HG03045 (cell line): Measurements from ENCODE around the gene HSPA2.
"Not testable (repeated sequence)": the region's sequence is repeated elsewhere in the genome, so short reads cannot be mapped to it uniquely, and the experiment has no call there.

Source experiments
- ATAC-seq: cut with Tn5 transposase; IDR thresholded peaks from one replicate; pipeline ENCODE4 v1.9.1; 2021; ENCODE audit warnings: mild to moderate bottlenecking, moderate library complexity; ENCODE audit not compliant: unreplicated experiment

Gene HSPA2

DNA sequence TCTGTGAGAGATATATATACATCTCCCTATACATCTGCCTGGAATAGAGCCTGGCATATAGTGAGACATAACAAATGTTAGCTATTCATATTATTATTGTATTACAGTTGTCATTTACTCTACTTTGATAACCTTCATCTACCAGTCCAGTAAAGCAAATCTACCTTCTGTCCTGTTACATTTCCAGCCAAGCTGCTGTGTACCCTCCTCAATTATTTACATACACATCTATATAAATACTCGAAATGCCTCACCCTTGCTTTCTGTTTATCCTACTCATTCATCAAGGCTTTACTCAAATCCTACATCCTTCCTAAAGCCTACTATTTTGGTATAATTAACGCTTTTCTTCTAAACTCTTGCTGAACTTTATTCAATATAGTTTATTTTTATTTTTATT lies 27.3 kb upstream of the HSPA2 start:
- no peak for ATAC-seq

DNA sequence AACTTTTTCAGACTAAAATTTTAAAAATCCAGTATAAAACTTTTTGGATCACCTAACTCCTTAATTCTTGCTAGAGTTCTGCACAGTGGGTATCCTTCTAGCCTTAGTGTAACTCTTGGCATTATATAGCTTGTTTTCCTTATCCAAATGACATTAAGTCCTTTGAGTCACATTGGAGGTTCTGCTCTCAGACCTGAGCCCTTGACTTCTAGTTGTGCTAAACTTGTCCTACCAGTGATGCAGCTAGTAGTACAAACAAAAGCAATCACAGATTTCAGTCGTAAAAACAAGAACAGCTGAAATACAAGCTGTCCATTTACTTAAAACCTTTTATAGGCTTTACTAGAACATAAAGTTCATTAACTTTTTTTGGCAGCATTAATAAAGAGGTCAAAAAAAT lies 25.5 kb upstream of the HSPA2 start:
- no peak for ATAC-seq

DNA sequence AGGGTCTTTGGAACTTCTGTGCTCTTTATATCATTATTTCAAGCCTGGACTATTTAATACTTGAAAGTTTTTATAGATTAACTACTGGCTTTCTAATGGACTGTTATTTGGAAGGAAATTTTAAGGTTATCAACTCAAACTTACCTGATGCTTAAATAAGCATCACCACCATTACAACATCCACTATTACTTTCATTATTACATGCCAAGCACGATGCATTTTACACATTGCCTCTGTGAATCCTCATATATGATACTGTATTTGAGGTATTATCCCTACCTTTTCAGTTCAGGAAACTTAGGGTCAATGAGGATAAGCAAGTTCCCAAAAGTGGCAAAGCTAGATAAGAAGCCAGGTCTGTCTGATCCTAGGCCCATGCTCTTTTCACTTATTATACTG lies 23.6 kb upstream of the HSPA2 start:
- no peak for ATAC-seq

DNA sequence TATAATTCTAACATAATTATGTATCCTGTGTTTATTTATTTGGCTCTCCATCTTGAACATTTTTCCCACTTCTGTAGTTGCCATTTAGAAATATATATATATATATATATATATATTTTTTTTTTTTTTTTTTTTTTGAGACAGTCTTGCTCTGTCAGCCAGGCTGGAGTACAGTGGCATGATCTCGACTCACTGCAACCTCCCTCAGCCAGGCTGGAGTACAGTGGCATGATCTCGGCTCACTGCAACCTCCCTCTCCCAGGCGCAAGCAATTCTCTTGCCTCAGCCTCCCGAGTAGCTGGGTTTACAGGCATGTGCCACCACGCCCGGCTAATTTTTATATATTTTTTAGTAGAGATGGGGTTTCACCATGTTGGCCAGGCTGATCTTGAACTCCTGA lies 22.9 kb upstream of the HSPA2 start:
- ATAC-seq, result not testable (repeated sequence)

DNA sequence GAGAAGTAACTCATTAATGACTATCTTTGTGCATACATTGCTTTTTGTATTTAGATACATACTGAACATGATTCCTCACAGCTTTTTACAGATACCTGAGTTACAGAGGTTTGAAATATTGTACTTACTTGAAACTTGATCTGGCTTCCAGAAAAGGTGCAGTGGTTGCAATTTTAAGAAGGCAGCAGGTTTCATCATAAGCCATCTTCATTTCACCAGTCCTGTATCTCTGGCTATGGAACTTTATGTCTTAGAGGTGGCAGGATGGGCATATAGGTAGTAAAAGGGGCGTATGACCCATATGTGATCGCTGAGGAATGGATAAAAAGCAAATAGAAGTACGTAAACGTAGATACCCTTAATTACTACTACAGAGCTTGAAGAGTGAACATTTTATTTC lies 22.3 kb upstream of the HSPA2 start:
- ATAC-seq, result no peak

DNA sequence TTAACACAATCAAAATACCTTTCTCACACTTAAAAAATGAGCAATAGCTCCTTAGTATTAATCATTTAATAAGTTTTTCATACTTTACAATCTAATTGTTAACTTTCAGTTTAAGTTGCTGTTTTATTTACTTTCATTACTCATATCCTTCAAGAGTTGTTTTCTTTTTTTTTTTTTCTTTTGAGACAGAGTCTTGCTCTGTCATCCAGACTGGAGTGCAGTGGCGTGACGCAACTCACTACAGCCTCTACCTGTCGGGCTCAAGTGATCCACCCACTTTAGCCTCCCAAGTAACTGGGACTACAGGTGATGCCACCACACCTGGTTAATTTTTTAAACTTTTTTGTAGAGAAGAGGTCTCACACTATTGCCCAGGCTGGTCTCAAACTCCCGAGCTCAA lies 19.8 kb upstream of the HSPA2 start:
- no peak for ATAC-seq

DNA sequence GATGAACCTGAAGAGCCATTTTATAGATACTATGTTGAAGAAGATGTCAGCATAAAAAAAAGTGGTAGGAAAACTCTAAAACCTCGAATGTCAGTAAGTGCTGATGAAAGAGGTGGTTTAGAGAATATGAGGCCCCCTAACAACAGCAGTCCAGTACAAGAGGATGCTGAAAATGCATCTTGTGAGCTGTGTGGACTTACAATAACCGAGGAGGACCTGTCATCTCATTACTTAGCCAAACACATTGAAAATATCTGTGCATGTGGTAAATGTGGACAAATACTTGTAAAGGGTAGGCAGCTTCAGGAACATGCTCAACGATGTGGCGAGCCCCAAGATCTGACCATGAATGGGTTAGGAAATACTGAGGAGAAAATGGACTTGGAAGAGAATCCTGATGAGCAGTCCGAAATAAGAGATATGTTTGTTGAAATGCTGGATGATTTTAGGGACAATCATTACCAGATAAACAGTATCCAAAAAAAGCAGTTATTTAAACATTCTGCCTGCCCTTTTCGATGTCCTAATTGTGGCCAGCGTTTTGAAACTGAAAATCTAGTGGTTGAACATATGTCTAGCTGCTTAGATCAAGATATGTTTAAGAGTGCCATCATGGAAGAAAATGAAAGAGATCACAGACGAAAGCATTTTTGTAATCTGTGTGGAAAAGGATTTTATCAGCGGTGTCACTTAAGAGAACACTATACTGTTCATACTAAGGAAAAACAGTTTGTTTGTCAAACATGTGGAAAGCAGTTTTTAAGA lies 17.8 kb upstream of the HSPA2 start:
- ATAC-seq, result no peak

DNA sequence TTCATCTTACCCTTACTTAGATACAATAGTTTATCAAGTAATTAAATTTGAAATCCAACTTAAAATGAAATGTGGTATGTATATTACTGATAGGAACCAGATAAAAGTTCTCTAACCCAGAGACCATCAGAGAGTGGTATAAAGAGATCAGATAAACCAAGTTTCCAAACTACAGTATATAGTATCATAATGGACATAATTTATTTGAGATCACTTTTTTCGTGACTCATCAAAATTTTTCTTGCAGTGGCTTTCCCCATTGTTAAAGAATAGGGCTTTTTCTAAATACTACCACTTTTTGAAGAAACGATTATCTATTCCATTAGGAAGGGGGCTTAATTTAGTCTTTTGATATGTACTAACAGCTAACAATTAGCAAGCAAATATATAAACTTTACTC lies 15.2 kb upstream of the HSPA2 start:
- ATAC-seq, result no peak

DNA sequence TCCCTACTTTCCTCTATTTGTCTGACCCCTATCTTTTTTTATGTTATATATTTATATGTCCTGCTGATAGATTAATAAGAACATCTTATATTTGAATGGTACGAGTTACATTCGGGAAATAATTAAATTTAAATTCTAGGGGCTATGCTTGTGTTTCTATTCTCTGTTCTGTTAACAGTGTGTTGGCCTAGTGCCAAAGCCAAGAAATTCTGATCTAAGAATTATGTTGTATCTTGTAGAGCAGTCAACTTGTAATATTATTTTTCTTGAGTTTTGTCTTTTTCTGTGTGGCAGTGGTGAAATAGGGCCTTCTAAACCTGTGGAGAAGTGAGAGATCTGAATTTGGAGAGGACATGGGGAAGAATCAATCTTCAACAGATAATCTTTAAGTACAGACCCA lies 9.0 kb upstream of the HSPA2 start:
- ATAC-seq, result no peak

DNA sequence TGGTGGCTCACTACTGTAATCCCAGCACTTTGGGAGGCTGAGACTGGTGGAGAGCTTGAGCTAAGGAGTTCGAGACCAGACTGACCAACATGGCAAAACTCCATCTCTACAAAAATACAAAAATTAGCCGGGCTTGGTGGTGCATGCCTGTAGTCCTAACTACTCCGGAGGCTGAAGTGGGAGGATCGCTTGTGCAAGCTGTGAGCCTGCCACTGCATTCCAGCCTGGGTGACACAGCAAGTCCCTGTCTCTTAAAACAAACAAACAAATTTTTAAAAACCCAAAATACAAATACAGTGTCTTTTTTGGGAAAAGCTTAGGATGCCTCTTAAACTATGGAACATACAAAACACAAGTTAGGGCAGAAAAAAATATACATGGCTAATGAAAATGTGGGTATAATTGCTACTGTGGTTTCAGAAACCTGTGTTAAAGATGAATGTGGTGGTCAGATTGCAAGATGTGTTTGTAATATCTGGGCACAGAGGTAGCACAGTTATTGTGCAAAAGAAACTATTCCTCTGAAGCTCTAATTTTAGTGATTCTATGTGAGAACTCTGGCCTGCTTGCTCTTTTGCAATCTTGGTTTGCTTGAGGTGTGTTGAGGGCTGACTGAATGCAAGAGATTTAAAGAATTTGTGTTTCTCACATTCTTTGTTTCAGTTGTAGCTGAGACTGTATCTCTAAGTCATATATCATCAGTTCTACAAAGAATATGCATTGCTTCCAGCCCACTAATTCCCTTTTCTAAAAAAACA lies 3.9 kb upstream of the HSPA2 start:
- ATAC-seq, result no peak

DNA sequence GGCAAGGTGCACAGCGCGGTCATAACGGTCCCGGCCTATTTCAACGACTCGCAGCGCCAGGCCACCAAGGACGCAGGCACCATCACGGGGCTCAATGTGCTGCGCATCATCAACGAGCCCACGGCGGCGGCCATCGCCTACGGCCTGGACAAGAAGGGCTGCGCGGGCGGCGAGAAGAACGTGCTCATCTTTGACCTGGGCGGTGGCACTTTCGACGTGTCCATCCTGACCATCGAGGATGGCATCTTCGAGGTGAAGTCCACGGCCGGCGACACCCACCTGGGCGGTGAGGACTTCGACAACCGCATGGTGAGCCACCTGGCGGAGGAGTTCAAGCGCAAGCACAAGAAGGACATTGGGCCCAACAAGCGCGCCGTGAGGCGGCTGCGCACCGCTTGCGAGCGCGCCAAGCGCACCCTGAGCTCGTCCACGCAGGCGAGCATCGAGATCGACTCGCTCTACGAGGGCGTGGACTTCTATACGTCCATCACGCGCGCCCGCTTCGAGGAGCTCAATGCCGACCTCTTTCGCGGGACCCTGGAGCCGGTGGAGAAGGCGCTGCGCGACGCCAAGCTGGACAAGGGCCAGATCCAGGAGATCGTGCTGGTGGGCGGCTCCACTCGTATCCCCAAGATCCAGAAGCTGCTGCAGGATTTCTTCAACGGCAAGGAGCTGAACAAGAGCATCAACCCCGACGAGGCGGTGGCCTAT lies 875 bp downstream of the HSPA2 start:
- ATAC-seq, result no peak

DNA sequence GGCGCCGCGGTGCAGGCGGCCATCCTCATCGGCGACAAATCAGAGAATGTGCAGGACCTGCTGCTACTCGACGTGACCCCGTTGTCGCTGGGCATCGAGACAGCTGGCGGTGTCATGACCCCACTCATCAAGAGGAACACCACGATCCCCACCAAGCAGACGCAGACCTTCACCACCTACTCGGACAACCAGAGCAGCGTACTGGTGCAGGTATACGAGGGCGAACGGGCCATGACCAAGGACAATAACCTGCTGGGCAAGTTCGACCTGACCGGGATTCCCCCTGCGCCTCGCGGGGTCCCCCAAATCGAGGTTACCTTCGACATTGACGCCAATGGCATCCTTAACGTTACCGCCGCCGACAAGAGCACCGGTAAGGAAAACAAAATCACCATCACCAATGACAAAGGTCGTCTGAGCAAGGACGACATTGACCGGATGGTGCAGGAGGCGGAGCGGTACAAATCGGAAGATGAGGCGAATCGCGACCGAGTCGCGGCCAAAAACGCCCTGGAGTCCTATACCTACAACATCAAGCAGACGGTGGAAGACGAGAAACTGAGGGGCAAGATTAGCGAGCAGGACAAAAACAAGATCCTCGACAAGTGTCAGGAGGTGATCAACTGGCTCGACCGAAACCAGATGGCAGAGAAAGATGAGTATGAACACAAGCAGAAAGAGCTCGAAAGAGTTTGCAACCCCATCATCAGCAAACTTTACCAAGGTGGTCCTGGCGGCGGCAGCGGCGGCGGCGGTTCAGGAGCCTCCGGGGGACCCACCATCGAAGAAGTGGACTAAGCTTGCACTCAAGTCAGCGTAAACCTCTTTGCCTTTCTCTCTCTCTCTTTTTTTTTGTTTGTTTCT lies 1.7 kb downstream of the HSPA2 start:
- ATAC-seq, result no peak

DNA sequence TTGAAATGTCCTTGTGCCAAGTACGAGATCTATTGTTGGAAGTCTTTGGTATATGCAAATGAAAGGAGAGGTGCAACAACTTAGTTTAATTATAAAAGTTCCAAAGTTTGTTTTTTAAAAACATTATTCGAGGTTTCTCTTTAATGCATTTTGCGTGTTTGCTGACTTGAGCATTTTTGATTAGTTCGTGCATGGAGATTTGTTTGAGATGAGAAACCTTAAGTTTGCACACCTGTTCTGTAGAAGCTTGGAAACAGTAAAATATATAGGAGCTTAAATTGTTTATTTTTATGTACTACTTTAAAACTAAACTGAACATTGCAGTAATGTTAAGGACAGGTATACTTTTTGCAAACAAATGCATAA lies 2.3 kb downstream of the HSPA2 start:
- ATAC-seq, result no peak

DNA sequence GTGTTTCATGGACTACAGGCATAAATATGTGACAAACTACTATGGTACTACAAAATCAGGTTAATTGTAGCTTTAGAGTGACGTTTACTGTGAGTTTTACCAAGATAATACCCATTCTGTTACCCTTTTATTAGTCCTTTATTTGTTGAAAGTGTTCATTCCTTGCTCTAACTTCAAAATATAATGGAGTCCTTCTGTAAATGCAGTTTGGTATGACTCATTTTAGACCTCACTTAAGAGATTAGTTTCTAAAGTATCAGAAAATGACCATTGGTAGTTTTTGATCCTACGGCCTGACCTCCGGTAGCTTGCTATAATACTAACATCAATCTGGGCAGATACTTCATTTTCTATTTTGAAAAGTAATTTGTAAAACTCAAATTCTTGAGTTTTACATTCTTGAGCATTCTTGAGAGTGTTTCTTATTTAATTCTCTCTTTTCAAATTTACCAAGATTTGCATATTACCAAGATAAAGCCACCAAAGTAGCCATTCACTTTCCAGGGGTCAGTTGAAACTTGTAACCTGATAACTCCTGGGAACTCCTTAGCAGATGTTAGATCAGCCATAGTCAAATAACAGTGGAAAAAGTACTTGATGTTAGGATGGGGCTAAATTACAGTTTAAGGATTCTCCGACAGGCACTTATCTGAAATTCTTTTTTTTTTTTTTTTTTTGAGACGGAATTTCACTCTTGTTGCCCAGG lies 4.2 kb downstream of the HSPA2 start:
- ATAC-seq, result no peak

DNA sequence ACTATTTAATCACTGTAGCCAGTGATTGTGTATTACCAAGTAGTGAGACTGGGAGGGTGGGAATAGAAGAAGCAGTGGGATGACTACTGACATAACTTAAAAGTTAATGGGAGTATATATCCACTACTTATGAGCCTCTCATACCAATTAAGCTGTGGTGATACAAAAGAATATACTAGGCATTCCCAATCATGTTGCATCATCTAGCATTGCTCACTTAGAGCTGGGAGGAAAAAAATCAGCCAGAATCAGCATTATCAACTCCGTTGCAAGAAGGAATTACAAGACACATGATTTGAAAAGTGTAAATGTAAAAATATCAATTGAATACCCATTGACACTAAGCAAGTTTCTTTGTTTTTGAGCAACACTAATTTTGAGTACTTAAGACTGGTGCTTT lies 8.5 kb downstream of the HSPA2 start:
- ATAC-seq, result no peak

DNA sequence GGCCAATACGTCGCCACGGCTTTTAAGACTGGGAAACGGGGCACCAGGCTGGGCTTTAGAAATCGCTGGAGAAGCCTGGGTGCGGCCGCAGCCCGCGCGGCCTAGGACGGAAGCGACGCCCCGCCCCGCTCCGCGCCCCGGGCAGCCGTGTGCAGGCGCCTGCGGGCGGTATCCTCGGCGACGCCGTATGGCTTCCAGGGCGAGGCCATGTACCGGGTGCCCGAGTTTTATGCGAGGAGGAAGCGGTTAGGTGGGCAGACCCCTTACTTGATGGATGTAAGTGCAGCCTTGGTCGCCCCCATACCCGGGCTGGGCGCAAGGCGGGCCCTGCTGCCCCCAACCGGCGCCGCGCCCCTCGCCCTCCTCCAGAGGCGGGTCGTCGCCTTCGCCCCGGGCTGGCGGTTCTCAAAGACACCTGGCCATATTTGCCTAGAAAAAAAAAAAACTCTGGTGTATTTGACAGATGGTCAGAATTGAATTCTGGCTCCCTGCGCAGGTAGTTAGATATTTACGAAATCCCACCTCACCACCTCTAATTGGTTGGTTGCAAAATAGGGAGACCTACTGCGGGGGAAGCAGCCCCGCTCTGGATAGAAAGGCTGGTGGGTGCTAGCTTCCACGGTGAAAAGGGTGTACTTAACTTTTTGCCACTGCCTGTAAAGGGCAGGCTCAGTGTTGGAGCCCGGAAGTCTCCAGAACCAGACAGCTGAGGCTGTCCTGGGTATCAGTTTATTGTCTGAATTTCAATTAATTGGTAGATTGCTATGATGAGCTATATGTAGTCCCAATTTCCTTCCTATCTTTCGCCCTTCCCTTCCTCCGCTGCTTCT lies 9.5 kb downstream of the HSPA2 start, which contains the start of gene PPP1R36:
PPP1R36 (plus strand) TSS at position 171 of the 830 bp plus-strand sequence; CDS start at position 208, 37 bp downstream.
- no peak for ATAC-seq

DNA sequence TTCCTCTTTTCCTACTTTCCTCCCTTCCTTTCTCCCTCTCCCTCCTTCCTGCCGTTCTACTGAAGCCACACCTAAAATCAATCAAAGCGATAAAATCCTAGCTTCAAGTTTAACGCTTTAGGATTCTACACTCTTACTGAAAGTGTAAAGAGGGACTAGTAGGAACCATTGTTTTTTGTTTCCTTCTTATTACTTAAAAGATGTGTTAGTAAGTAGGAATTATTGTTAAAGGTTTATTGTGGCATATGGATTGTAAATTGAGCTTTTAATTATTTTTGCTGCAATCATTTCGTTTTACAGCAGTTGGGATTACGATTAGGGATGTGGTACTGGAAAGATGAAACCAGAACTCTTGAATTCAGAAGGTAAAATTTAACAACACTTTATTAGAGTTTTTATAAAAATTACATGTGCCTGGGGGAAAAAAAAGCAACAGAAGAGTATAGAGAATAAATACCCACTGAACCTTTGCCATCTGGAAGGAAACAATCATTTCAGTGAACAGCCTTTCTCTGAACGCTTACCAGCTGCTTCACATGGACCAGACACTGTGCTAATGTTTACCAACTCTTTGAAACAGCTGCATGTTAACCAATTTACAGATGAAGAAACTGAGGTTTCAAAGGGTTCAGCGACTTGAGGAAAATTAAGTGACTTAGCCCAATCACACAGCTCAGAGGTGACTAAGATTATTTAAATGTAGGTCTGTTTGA lies 10.2 kb downstream of the HSPA2 start:
- ATAC-seq, result no peak

DNA sequence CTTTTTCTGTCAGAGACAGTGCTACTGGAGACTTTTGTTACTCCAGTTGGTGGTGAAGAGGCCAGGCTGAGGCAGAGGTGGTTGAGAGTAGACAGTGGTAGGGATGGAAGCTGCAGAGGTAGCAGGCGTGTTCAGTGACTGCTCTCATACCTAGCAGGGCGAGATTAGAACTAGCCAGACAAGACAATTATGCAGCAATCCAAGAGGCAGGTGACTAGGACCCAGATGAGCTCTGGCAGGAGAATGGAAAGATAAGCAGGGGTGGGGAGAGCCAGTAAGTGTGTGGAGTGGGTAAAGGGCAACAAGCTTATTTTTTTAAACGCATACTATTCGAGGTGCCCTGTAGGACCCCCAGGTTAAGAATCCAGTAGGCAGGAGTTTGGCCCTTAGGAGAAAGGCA lies 14.0 kb downstream of the HSPA2 start:
- no peak for ATAC-seq

DNA sequence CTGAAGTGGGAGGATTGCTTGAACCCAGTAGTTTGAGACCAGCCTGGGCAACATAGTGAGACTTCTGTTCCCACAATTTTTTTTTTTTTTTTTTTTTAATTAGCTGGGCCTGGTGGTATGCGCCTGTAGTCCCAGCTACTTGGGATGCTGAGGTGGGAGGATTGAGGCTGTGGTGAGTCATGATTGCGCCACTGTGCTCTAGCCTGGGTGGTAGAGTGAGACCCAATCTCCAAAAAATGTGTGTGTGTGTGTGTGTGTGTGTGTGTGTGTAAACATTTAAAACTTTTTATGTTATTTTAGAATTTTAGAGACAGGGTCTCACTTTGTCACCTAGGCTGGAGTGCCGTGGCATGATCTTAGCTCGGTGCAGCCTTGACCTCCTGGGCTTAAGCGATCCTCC lies 16.0 kb downstream of the HSPA2 start:
- no peak for ATAC-seq
